Activated CD8-positive, alpha-beta T cell treated with anti-CD3 and anti-CD28 coated beads for 36 hours (primary cell): ENCODE measurements around the gene TMEM192. TPM values are rescaled to one million over a fixed set of nuclear protein-coding genes. Genes with fewer than 3 reads are reported as not detected.

Experiments used
- ATAC-seq: fragments of 200-7000 bp; cut with Tn5 transposase; one replicate; pipeline ENCODE4 v1.10.0; 2021; ENCODE audit warnings: mild to moderate bottlenecking, moderate library complexity
- CTCF ChIA-PET: fragments of 350-600 bp; sonication (Branson Sonifier 250); formaldehyde crosslinking; loops from one replicate; lab custom pipeline; 2021; ENCODE audit warnings: antibody characterized with exemption; lab: Charles Lee
- POLR2A ChIA-PET: fragments of 350-600 bp; sonication (Branson Sonifier 250); formaldehyde crosslinking; loops from one replicate; lab custom pipeline; 2021; ENCODE audit warnings: antibody characterized with exemption; lab: Charles Lee
- DNase-seq: peaks from one replicate; pipeline ENCODE4 v3.0.0-alpha.2; 2020
- H3K27ac Mint-ChIP-seq: one replicate; pipeline ENCODE4 v1.8.0; 2021; ENCODE audit warnings: mild to moderate bottlenecking, mixed read lengths
- H3K27me3 Mint-ChIP-seq: one replicate; pipeline ENCODE4 v1.8.0; 2021; ENCODE audit warnings: mixed read lengths
- H3K36me3 Mint-ChIP-seq: one replicate; pipeline ENCODE4 v1.8.0; 2021; ENCODE audit warnings: low read depth, mixed read lengths
- H3K4me1 Mint-ChIP-seq: one replicate; pipeline ENCODE4 v1.8.0; 2021; ENCODE audit warnings: low read depth, mixed read lengths
- H3K4me3 Mint-ChIP-seq: one replicate; pipeline ENCODE4 v1.8.0; 2021; ENCODE audit warnings: mild to moderate bottlenecking, moderate library complexity, mixed read lengths
- H3K9me3 Mint-ChIP-seq: one replicate; pipeline ENCODE4 v1.8.0; 2021; ENCODE audit warnings: mixed read lengths
- CTCF ChIP-seq: fragments of 200-600 bp; IDR thresholded peaks from one replicate; pipeline ENCODE4 v1.8.0; 2022; ENCODE audit warnings: antibody characterized with exemption, mild to moderate bottlenecking
- intact Hi-C: fragments of 100-400 bp; cut with micrococcal nuclease; formaldehyde crosslinking; loops from one replicate; pipeline ENCODE4 v1.10.0; 2022
- total RNA-seq, 2 experiments: library from RNA; stranded (reverse); gene quantifications; one replicate each; pipeline ENCODE4 v1.2.3, GENCODE V29; 2021

The TMEM192 gene
- total RNA-seq, 2 experiments from 2014 or later, result 7.9 to 10.6 TPM

- ChIA-PET POLR2A (no interaction called here), CTCF (interaction anchor here (1.0 to 6.6 kb wide), 3 partner anchors 13 to 375 kb away, joined by 3 to 31 read pairs (median 3); no protein-coding TSS in a partner anchor)
- intact Hi-C loops, result no loop called here
- ATAC-seq (no peak), DNase-seq (no peak)
- H3K36me3 Mint-ChIP-seq, result no peaks in the 10 kb centered on the region
- peaks cover 6% of the 10 kb centered on the region for H3K4me1 Mint-ChIP-seq
- no peak overlapping the region for H3K4me3 Mint-ChIP-seq
- no peak for TF ChIP-seq CTCF
- no peaks in the 10 kb centered on the region for H3K9me3 Mint-ChIP-seq
- H3K27me3 Mint-ChIP-seq, result no peaks in the 10 kb centered on the region
- H3K27ac Mint-ChIP-seq, result no peak overlapping the region
Observed at GRCh38 chr4:165118256-165118909, 5.7 kb upstream of the TMEM192 start.

GRCh38 chr4:165115301-165115700 is 2.6 kb upstream of the TMEM192 start:
- no peaks in the 10 kb centered on the region for H3K9me3 Mint-ChIP-seq

GRCh38 chr4:165111906-165112367 is 723 bp downstream of the TMEM192 start:
- CTCF ChIA-PET, result interaction anchor here (0.6 to 1.7 kb wide), 6 partner anchors 8 to 343 kb away, joined by 3 to 19 read pairs (median 6); partner anchors contain the start of gene MSMO1

More at GRCh38 chr4:165115301-165115700, 2.6 kb upstream of the TMEM192 start:
- Mint-ChIP-seq H3K36me3 (peaks cover 4% of the 10 kb centered on the region), H3K27me3 (no peaks in the 10 kb centered on the region), H3K27ac (no peak overlapping the region), H3K4me1 (peaks cover 18% of the 10 kb centered on the region), H3K4me3 (no peak overlapping the region)
- intact Hi-C loops, result no loop called here
- DNase-seq (no peak), ATAC-seq (no peak)
- CTCF ChIA-PET, result interaction anchor here (0.6 to 2.0 kb wide), 4 partner anchors 15 to 350 kb away, joined by 3 to 7 read pairs (median 3); no protein-coding TSS in a partner anchor
- POLR2A ChIA-PET, result no interaction called here
- no peak for TF ChIP-seq CTCF

GRCh38 chr4:165106518-165106917 is 6.1 kb downstream of the TMEM192 start:
- DNase-seq (no peak), ATAC-seq (no peak)
- H3K4me1 Mint-ChIP-seq, result peaks cover 4% of the 10 kb centered on the region
- CTCF ChIA-PET, result interaction anchor here (1.9 kb wide), 1 partner anchor 10 kb away, joined by 6 read pairs; no protein-coding TSS in a partner anchor
- H3K27ac Mint-ChIP-seq, result no peak overlapping the region
- peaks cover 13% of the 10 kb centered on the region for H3K36me3 Mint-ChIP-seq
- TF ChIP-seq CTCF, result no peak
- no peak overlapping the region for H3K4me3 Mint-ChIP-seq
- POLR2A ChIA-PET, result no interaction called here
- no peaks in the 10 kb centered on the region for H3K9me3 Mint-ChIP-seq
- no peaks in the 10 kb centered on the region for H3K27me3 Mint-ChIP-seq
- intact Hi-C loops, result no loop called here

More at GRCh38 chr4:165111906-165112367, 723 bp downstream of the TMEM192 start:
- Mint-ChIP-seq H3K27ac (peak overlapping the region; percentile 83), H3K27me3 (no peaks in the 10 kb centered on the region), H3K4me1 (peaks cover 15% of the 10 kb centered on the region), H3K36me3 (peaks cover 13% of the 10 kb centered on the region), H3K9me3 (no peaks in the 10 kb centered on the region), H3K4me3 (peak overlapping the region; percentile 86)
- intact Hi-C loops, result no loop called here
- no peak for TF ChIP-seq CTCF
- DNase-seq (no peak), ATAC-seq (no peak)
- POLR2A ChIA-PET, result no interaction called here

GRCh38 chr4:165101641-165102040 is 11.0 kb downstream of the TMEM192 start:
- Mint-ChIP-seq H3K27me3 (no peaks in the 10 kb centered on the region), H3K9me3 (no peaks in the 10 kb centered on the region), H3K4me3 (no peak overlapping the region), H3K36me3 (peaks cover 14% of the 10 kb centered on the region), H3K27ac (no peak overlapping the region), H3K4me1 (no peaks in the 10 kb centered on the region)
- ChIA-PET CTCF (interaction anchor here (0.6 to 1.5 kb wide), 2 partner anchors 11 to 26 kb away, joined by 3 to 6 read pairs; partner anchors contain the start of gene TMEM192), POLR2A (no interaction called here)
- intact Hi-C loops, result no loop called here
- ATAC-seq, result no peak
- no peak for TF ChIP-seq CTCF
- DNase-seq, result no peak
